K562 (cell line): ENCODE measurements around the gene RNF151. TPM values are rescaled to one million over a fixed set of nuclear protein-coding genes. Genes with fewer than 3 reads are reported as not detected.

Source experiments
- ATAC-seq: fragments of 200-7000 bp; cut with Tn5 transposase; 3 replicates; pipeline ENCODE4 v1.9.1; 2020; ENCODE audit warnings: moderate library complexity
- BruUV-seq: library from RNA; stranded (reverse); fragments of 400-500 nt; replicated peaks from 2 replicates; lab custom pipeline; 2021; lab: Mats Ljungman, UMichigan
- CTCF ChIA-PET: fragments of 300-600 bp; formaldehyde crosslinking; extraction: SDS; loops from one replicate; lab custom pipeline; 2021; ENCODE audit warnings: low intra/inter-chr PET ratio; lab: Yijun Ruan, JAX
- POLR2A ChIA-PET: fragments of 300-600, 350-650 bp; sonication (Branson Sonifier 250); formaldehyde crosslinking; extraction: SDS; loops from one replicate; lab custom pipeline; 2021; ENCODE audit warnings: antibody characterized with exemption, inconsistent platforms; lab: Yijun Ruan, JAX
- DNase-seq, 4 experiments: peaks; one replicate each; pipeline versions ENCODE4 v3.0.0 to v3.0.0-alpha.2; 2011 to 2018; ENCODE audit warnings: low spot score in 3 of 4, mixed read lengths in 3 of 4; ENCODE audit errors: extremely low read depth in 1 of 4
- FAIRE-seq: peaks from 2 replicates; lab custom pipeline; 2011; peaks lifted over from hg19 to GRCh38; lab: Jason Lieb, UNC
- H2AFZ ChIP-seq: 2 replicates; pipeline ENCODE4 v1.6.0; 2011; ENCODE audit warnings: low read depth, low read length, control low read depth, inconsistent platforms
- H3K27ac ChIP-seq: fragments of 200-600 bp; 3 replicates; pipeline ENCODE4 v1.8.0; 2011; ENCODE audit warnings: low read depth, mild to moderate bottlenecking, control low read depth, inconsistent platforms, low read length, moderate library complexity, mixed read lengths; ENCODE audit errors: extremely low read depth
- H3K27me3 ChIP-seq, 2 experiments: fragments of 300-600 bp in 1 of 2; 2 replicates in 1 of 2; 3 replicates in 1 of 2; pipeline versions ENCODE4 v1.6.0 to v1.8.0; 2011; ENCODE audit warnings: inconsistent platforms in 2 of 2, low read length in 2 of 2, mild to moderate bottlenecking in 1 of 2, mixed read lengths in 1 of 2, moderate library complexity in 1 of 2; ENCODE audit not compliant: control insufficient read depth in 2 of 2, insufficient read depth in 2 of 2
- H3K36me3 ChIP-seq: fragments of 300-600 bp; 3 replicates; pipeline ENCODE4 v1.8.0; 2011; ENCODE audit warnings: mild to moderate bottlenecking, low read length, inconsistent platforms; ENCODE audit not compliant: control insufficient read depth, insufficient read depth
- H3K4me1 ChIP-seq, 2 experiments: fragments of 200-600 bp in 1 of 2; replicated peaks in 1 of 2; 2 replicates in 1 of 2; 3 replicates in 1 of 2; pipeline versions ENCODE4 v1.5.1 to v1.8.0; 2011; ENCODE audit warnings: inconsistent platforms in 2 of 2, low read length in 2 of 2, mild to moderate bottlenecking in 1 of 2, mixed read lengths in 1 of 2, moderate library complexity in 1 of 2; ENCODE audit not compliant: control insufficient read depth in 2 of 2, insufficient read depth in 2 of 2
- H3K4me2 ChIP-seq: 2 replicates; pipeline ENCODE4 v1.6.1; 2011; ENCODE audit warnings: low read length, control low read depth, inconsistent platforms, mixed read lengths; ENCODE audit not compliant: insufficient read depth
- H3K4me3 ChIP-seq: fragments of 200-600 bp; sonication (generic), shearing (Covaris generic); 2 replicates; pipeline ENCODE4 v1.5.1; 2016; ENCODE audit warnings: control low read depth, inconsistent platforms
- H3K79me2 ChIP-seq: fragments of 200-600 bp; 3 replicates; pipeline ENCODE4 v1.8.0; 2011; ENCODE audit warnings: low read length, inconsistent platforms; ENCODE audit not compliant: control insufficient read depth, insufficient read depth
- H3K9ac ChIP-seq, 2 experiments: 2 replicates each; pipeline versions ENCODE4 v1.6.0 to v1.6.1; 2011; ENCODE audit warnings: low read depth in 2 of 2, low read length in 2 of 2, control low read depth in 1 of 2, inconsistent platforms in 1 of 2, mild to moderate bottlenecking in 1 of 2, mixed read lengths in 1 of 2; ENCODE audit not compliant: insufficient read depth in 1 of 2
- H3K9me1 ChIP-seq: one replicate; pipeline ENCODE4 v1.6.0; 2011; ENCODE audit warnings: inconsistent platforms, mild to moderate bottlenecking, low read length, moderate library complexity; ENCODE audit not compliant: control insufficient read depth, insufficient read depth
- H3K9me3 ChIP-seq: replicated peaks from 2 replicates; pipeline ENCODE4 v1.5.1; 2011; ENCODE audit warnings: low read depth, low read length, inconsistent platforms; ENCODE audit not compliant: control insufficient read depth, insufficient read depth
- H4K20me1 ChIP-seq: replicated peaks from 2 replicates; pipeline ENCODE4 v1.6.1; 2011; ENCODE audit warnings: low read length, inconsistent platforms, mixed read lengths; ENCODE audit not compliant: control insufficient read depth, insufficient read depth
- DACH1 ChIP-seq: fragments of 450-650 bp; IDR thresholded peaks from 2 replicates; pipeline ENCODE4 v1.6.1; 2018; ENCODE audit not compliant: partially characterized antibody
- ELF2 ChIP-seq: fragments of 250-450 bp; sonication (Bioruptor Pico); IDR thresholded peaks from 2 replicates; pipeline ENCODE4 v1.5.0; 2021; ENCODE audit warnings: mild to moderate bottlenecking
- HDAC2 ChIP-seq: fragments of 450-650 bp; IDR thresholded peaks from 2 replicates; pipeline ENCODE4 v1.6.1; 2016; ENCODE audit warnings: mild to moderate bottlenecking
- HMBOX1 ChIP-seq: sonication (generic); IDR thresholded peaks from 2 replicates; pipeline ENCODE4 v1.6.1; 2016
- IRF2 ChIP-seq: sonication (generic); formaldehyde crosslinking; IDR thresholded peaks from 2 replicates; pipeline ENCODE4 v1.8.1; 2022; ENCODE audit warnings: mild to moderate bottlenecking, missing genetic modification reagents
- KLF13 ChIP-seq: fragments of 450-650 bp; IDR thresholded peaks from 2 replicates; pipeline ENCODE4 v1.6.1; 2016; ENCODE audit warnings: missing genetic modification characterization, low read depth, mild to moderate bottlenecking, missing compliant biosample characterization, moderate library complexity, borderline replicate concordance
- MBD2 ChIP-seq: sonication (generic); IDR thresholded peaks from 2 replicates; pipeline ENCODE4 v1.6.1; 2016; ENCODE audit warnings: low read depth, borderline replicate concordance
- MTA2 ChIP-seq: fragments of 450-650 bp; IDR thresholded peaks from 2 replicates; pipeline ENCODE4 v1.6.1; 2016; ENCODE audit warnings: low read depth
- ZBTB17 ChIP-seq: fragments of 450-650 bp; formaldehyde crosslinking; IDR thresholded peaks from 2 replicates; pipeline ENCODE4 v1.4.0; 2020; ENCODE audit warnings: mild to moderate bottlenecking
- ZNF263 ChIP-seq: sonication (generic); formaldehyde crosslinking; IDR thresholded peaks from 2 replicates; pipeline ENCODE4 v1.8.0; 2022; ENCODE audit warnings: mild to moderate bottlenecking, missing genetic modification reagents, borderline replicate concordance
- WGBS: fragments of 100-300 bp; shearing (Covaris generic); methylation state at CpG from one replicate; pipeline ENCODE4 v1.1.6; 2016; ENCODE audit warnings: low coverage, mixed read lengths; ENCODE audit not compliant: insufficient coverage; ENCODE audit errors: missing lambda C conversion rate; 5-methylcytosine and 5-hydroxymethylcytosine counted together
- in situ Hi-C: fragments of 300-500 bp; cut with MboI; formaldehyde crosslinking; loops from 4 replicates; pipeline ENCODE4 v1.15.0; 2018; ENCODE audit warnings: inconsistent platforms, mixed read lengths
- intact Hi-C: fragments of 100-400 bp; cut with micrococcal nuclease; formaldehyde crosslinking; loops from 2 replicates; pipeline ENCODE4 v1.14.2; 2022
- polyA plus RNA-seq, 8 experiments: library from polyadenylated mRNA; depleted of rRNA in 4 of 8; stranded (reverse) in 5 of 8; unstranded in 3 of 8; fragments of >200 nt; fragmentation: Nextera tagmentation in 2 of 8; fragmentation: Illumina TruSeq in 1 of 8; extraction: Ambion mirVana in 2 of 8; extraction: Trizol in 1 of 8; gene quantifications; 2 replicates each; pipeline versions ENCODE4 v1.2.1 to v1.2.3, GENCODE V29; 2011 to 2014; ENCODE audit warnings: inconsistent platforms in 1 of 8, missing spikeins in 1 of 8
- total RNA-seq, 7 experiments: library from RNA; depleted of rRNA in 6 of 7; stranded (reverse); fragments of >200 nt in 6 of 7; fragmentation: Illumina TruSeq in 2 of 7; extraction: Trizol in 2 of 7; gene quantifications; 2 replicates each; pipeline versions ENCODE4 v1.2.1 to v1.2.3, GENCODE V29; 2011 to 2021; ENCODE audit warnings: low replicate concordance in 1 of 7
- TF ChIP-seq, protein P1 (sequence below): sonication (generic); formaldehyde crosslinking; IDR thresholded peaks from 2 replicates; pipeline ENCODE4 v1.4.0; 2020; ENCODE audit warnings: mild to moderate bottlenecking, missing genetic modification reagents
- TF ChIP-seq, protein P2 (sequence below): fragments of 200-800 bp; sonication (Bioruptor generic); IDR thresholded peaks from 2 replicates; pipeline ENCODE4 v1.6.1; 2017; ENCODE audit warnings: missing genetic modification characterization, missing compliant biosample characterization
- TF ChIP-seq, protein P3 (sequence below): IDR thresholded peaks from 2 replicates; pipeline ENCODE4 v1.6.1; 2011; ENCODE audit warnings: borderline replicate concordance, low read depth, mild to moderate bottlenecking, moderate library complexity, low read length; ENCODE audit not compliant: insufficient read depth, poor library complexity, severe bottlenecking

RNF151 gene
- total and polyA plus RNA-seq, 9 of the 15 experiments (the other 6 are each of a cell fraction or from before 2014, with no cell fraction given): not detected

DNA sequence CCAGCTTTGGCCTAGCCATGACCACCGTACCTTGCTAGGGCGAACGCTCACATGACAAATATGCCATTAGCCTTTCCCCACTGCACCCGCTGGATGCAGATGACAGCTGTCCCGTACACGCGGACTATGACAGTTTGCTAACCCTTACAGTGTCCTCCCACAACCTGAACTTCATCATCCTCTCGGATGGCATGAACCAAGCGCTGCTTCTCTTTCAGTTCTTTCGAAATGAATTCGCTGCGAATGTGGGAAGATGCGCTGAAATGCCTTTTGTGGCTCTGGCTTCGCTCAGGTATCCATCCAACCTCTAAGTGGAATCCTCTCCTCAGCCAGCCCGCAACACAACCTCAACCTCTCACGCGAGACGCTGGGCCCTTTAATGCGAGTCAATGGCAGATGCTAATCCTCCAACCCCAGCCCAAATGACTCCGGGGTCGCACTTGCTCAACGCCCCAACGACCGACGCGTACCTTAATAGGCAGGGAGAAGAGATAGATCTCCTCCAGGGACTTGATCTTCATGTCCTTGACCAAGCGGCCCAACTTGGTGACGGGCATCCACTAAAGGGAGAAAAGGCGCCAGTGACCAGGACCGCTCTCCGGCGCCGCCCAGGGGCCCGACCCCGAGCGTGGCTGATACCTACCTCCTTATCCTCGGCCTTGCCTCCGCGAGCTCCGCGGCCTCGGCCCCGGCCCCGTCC is 2.7 kb upstream of the RNF151 start:
- CTCF ChIA-PET: interaction anchor here (0.7 kb wide), 1 partner anchor 35 kb away, joined by 3 read pairs; no protein-coding TSS in a partner anchor
- H3K9ac ChIP-seq: peak overlapping the region; percentile 93 to 94
- FAIRE-seq: peak; percentile 68
- intact Hi-C loops: loop anchor here (2.0 kb wide), 1 partner anchor 21 kb away; the partner anchor contains the start of gene MSRB1
- peaks cover 38% of the 10 kb centered on the region for H3K36me3 ChIP-seq
- in situ Hi-C loops: no loop called here
- peak; percentile 10 for ATAC-seq
- 2% methylated on average over 37 of the region's 44 CpGs for WGBS
- H3K9me3 ChIP-seq: no peaks in the 10 kb centered on the region
- H3K4me1 ChIP-seq: peaks cover 8 to 58% of the 10 kb centered on the region in 2 experiments; a peak in 4 of 5 replicates
- peaks cover 35% of the 10 kb centered on the region for H4K20me1 ChIP-seq
- DNase-seq: peak in 2 of 4 experiments; percentile 43 to 59
- H3K79me2 ChIP-seq: peaks cover 75% of the 10 kb centered on the region
- POLR2A ChIA-PET: interaction anchor here (0.7 to 3.9 kb wide), 47 partner anchors 7 to 520 kb away, joined by 3 to 103 read pairs (median 5); partner anchors contain the start of genes FAHD1, GFER, HAGH and MEIOB
- peak overlapping the region; percentile 89 for H3K4me3 ChIP-seq
- BruUV-seq: no TSS peak
- peaks cover 3% of the 10 kb centered on the region for H3K9me1 ChIP-seq
- no peaks in the 10 kb centered on the region for H3K27me3 ChIP-seq
- H2AFZ ChIP-seq: no peak overlapping the region
- peak overlapping the region; percentile 100 for H3K4me2 ChIP-seq
- peak overlapping the region; percentile 85 for H3K27ac ChIP-seq
- TF ChIP-seq, protein P1, sequence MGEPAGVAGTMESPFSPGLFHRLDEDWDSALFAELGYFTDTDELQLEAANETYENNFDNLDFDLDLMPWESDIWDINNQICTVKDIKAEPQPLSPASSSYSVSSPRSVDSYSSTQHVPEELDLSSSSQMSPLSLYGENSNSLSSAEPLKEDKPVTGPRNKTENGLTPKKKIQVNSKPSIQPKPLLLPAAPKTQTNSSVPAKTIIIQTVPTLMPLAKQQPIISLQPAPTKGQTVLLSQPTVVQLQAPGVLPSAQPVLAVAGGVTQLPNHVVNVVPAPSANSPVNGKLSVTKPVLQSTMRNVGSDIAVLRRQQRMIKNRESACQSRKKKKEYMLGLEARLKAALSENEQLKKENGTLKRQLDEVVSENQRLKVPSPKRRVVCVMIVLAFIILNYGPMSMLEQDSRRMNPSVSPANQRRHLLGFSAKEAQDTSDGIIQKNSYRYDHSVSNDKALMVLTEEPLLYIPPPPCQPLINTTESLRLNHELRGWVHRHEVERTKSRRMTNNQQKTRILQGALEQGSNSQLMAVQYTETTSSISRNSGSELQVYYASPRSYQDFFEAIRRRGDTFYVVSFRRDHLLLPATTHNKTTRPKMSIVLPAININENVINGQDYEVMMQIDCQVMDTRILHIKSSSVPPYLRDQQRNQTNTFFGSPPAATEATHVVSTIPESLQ (CRISPR knock-in tag): no peak; the same call in 1 of the 2 replicates
- TF ChIP-seq KLF13 (tag): no peak
- TF ChIP-seq, protein P2, sequence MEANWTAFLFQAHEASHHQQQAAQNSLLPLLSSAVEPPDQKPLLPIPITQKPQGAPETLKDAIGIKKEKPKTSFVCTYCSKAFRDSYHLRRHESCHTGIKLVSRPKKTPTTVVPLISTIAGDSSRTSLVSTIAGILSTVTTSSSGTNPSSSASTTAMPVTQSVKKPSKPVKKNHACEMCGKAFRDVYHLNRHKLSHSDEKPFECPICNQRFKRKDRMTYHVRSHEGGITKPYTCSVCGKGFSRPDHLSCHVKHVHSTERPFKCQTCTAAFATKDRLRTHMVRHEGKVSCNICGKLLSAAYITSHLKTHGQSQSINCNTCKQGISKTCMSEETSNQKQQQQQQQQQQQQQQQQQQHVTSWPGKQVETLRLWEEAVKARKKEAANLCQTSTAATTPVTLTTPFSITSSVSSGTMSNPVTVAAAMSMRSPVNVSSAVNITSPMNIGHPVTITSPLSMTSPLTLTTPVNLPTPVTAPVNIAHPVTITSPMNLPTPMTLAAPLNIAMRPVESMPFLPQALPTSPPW (CRISPR knock-in tag): no peak
- no peak for TF ChIP-seq MTA2
- TF ChIP-seq, protein P3, sequence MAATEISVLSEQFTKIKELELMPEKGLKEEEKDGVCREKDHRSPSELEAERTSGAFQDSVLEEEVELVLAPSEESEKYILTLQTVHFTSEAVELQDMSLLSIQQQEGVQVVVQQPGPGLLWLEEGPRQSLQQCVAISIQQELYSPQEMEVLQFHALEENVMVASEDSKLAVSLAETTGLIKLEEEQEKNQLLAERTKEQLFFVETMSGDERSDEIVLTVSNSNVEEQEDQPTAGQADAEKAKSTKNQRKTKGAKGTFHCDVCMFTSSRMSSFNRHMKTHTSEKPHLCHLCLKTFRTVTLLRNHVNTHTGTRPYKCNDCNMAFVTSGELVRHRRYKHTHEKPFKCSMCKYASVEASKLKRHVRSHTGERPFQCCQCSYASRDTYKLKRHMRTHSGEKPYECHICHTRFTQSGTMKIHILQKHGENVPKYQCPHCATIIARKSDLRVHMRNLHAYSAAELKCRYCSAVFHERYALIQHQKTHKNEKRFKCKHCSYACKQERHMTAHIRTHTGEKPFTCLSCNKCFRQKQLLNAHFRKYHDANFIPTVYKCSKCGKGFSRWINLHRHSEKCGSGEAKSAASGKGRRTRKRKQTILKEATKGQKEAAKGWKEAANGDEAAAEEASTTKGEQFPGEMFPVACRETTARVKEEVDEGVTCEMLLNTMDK: peak; percentile 0
- no peak for TF ChIP-seq DACH1
- TF ChIP-seq ZBTB17 (CRISPR knock-in tag): peak; percentile 67; the same call in 1 of the 2 replicates
- peak; percentile 54; the same call in 1 of the 2 replicates for TF ChIP-seq ZNF263 (CRISPR knock-in tag)
- TF ChIP-seq IRF2: 0 out of 2 replicates have a peak, but pooled peaks have one; percentile 32
- no peak for TF ChIP-seq MBD2
- TF ChIP-seq HMBOX1: no peak
- 0 out of 2 replicates have a peak, but pooled peaks have one; percentile 17 for TF ChIP-seq ELF2 (CRISPR knock-in tag)
- no peak for TF ChIP-seq HDAC2
